ENCODE measurements around the gene SLC30A2. TPM values are rescaled to one million over a fixed set of nuclear protein-coding genes. Genes with fewer than 3 reads are reported as not detected.

The SLC30A2 gene
- total and polyA plus RNA-seq, 2 of the 13 experiments (the other 11 are each of a cell fraction or from before 2014, with no cell fraction given): not detected

GRCh38 chr1:26035203-26035958 is 10.5 kb downstream of the SLC30A2 start (continued):
- no peak for TF ChIP-seq ZSCAN21 (CRISPR knock-in tag; IDR thresholded peaks at IDR 0.05; ENCODE audit: borderline replicate concordance)
- no peak for TF ChIP-seq TERF1 (CRISPR knock-in tag; IDR thresholded peaks at IDR 0.05)
- peak; percentile 86 for TF ChIP-seq NFYC (CRISPR knock-in tag; IDR thresholded peaks at IDR 0.05)
- TF ChIP-seq TEAD2 (CRISPR knock-in tag; IDR thresholded peaks at IDR 0.05): no peak
- TF ChIP-seq ZNF607 (CRISPR knock-in tag; IDR thresholded peaks at IDR 0.05; ENCODE audit: borderline replicate concordance): no peak; the same call in none of the 2 replicates
- no peak; the same call in 1 of the 2 replicates for TF ChIP-seq ZNF747 (CRISPR knock-in tag; IDR thresholded peaks at IDR 0.05; ENCODE audit: borderline replicate concordance)
- peak; percentile 28; the same call in 1 of the 2 replicates for TF ChIP-seq ZC3H4 (CRISPR knock-in tag; IDR thresholded peaks at IDR 0.05; ENCODE audit: borderline replicate concordance)
- no peak for TF ChIP-seq ELF4 (CRISPR knock-in tag; IDR thresholded peaks at IDR 0.05; ENCODE audit: borderline replicate concordance)
- no peak for TF ChIP-seq BRF2 (CRISPR knock-in tag; IDR thresholded peaks at IDR 0.05)
- TF ChIP-seq HMG20B (CRISPR knock-in tag; conservative IDR thresholded peaks at IDR 0.05): 0 out of 2 replicates have a peak, but pooled peaks have one; percentile 17
- no peak for TF ChIP-seq FOXK1 (CRISPR knock-in tag; IDR thresholded peaks at IDR 0.05; ENCODE audit: borderline replicate concordance, low read depth)
- peak; percentile 50 for TF ChIP-seq HDAC1 (CRISPR knock-in tag; IDR thresholded peaks at IDR 0.05)
- no peak for TF ChIP-seq ZNF609 (CRISPR knock-in tag; IDR thresholded peaks at IDR 0.05; ENCODE audit: borderline replicate concordance)
- TF ChIP-seq MXD1 (CRISPR knock-in tag; IDR thresholded peaks at IDR 0.05): no peak
- peak; percentile 64; the same call in 1 of the 2 replicates for TF ChIP-seq ZGPAT (CRISPR knock-in tag; IDR thresholded peaks at IDR 0.05)
- no peak for TF ChIP-seq PTBP1 (IDR thresholded peaks at IDR 0.05; ENCODE audit: low read depth, low read length, poor library complexity, severe bottlenecking)
- TF ChIP-seq MED1 (CRISPR knock-in tag; IDR thresholded peaks at IDR 0.05): no peak; the same call in 1 of the 2 replicates
- peak; percentile 45; the same call in 1 of the 2 replicates for TF ChIP-seq MEIS1 (CRISPR knock-in tag; IDR thresholded peaks at IDR 0.05; ENCODE audit: borderline replicate concordance)
- no peak for TF ChIP-seq PPARG (CRISPR knock-in tag; conservative IDR thresholded peaks at IDR 0.05)
- no peak for TF ChIP-seq PAF1 (CRISPR knock-in tag; IDR thresholded peaks at IDR 0.05)
